Activated naive CD4-positive, alpha-beta T cell treated with Interleukin-2 at 50 U/mL for 16 hours (primary cell): ENCODE measurements around the gene SLAMF8.

Experiments
- DNase-seq: peaks from one replicate; pipeline ENCODE4 v3.0.0-alpha.2; 2020

SLAMF8 gene

DNA sequence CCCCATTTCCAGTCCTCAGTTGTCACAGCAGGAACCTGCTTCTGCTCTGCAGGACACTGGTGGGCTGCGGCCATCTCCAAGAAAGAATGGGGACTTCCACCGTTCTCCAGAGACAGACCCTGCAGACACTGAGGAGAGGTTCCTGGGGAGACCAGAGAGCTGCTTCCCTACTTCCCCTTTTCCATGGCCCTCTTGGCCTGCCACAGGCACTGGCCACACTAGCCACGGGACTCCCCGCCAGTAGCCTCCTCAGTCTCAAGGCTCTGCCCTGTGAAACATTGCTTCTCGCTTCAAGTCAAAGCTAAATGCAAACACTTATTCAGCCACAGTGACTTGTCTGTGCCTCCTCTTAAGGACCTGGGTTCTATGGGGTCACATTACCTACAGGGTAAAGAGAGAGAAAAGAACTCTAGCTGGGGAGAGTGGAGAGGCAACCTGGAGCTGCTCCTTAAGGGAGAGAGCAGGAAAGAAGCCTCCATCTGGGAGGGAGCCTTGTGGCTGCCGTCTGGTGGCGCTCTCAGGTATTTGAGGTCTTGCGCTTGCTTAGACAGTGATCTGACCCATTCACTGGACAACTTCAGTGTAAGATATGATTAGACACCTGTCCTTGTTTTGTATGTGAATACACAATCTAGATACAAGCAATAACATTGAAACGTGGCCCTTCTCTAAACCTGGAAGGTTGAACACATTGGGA lies 5.4 kb upstream of the SLAMF8 start:
- no peak for DNase-seq

DNA sequence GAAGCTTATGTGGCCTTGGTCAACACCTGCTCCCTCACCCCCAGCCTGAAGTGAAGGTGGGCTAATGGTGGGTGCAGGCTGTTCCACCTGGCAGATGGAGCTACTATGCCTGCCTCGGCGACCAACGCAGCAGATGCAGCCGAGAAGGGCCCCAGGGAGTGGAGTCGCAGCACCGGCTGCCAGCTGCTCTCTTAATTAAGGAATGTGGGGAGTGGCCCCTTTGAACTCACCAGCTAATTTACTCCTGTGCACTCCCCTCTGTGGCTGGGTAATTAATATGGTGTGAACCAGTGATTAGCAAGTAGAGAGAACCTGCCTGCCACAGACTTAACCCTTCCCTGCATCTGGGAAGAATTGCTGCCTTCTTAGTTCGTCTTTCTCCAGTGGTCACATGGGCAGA lies 3.3 kb upstream of the SLAMF8 start:
- no peak for DNase-seq

DNA sequence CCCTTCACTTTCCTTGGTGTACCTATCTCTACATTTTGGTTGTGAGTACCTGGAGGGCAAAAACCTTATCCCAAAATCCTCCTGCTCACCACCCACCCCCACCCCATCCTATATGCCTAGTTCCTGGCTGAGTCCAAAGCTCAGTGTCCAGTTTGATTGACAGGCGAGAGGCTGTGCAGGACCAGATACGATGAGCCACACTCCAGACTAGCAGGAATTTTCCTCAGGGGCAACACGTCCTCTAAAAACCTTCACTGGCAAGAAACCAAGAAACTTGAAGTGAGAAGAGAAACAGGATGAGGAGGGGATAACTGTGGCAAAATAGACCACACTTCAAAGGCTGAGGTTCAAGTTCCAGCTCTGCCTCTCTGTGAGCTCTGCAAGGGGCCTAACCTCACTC lies 1.1 kb upstream of the SLAMF8 start:
- no peak for DNase-seq

DNA sequence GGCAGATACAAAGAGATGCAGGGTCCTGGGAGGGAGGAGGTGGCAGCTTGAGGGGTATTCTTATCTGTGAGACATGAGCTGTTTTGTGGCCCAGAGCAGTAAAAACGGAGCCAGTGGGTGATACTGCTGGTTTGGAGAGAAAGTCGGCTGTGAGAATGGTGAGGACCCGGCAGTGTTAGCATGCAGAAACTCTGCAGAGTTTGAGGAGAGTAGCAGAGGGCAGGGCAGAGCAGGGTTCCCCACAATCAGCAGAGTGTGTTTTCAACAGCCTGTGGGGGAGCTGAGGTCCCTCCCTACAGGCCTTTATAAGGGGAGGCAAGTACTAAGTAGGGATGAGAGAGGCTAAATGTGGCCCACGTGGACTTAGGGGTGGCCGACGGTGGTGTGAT lies 423 bp downstream of the SLAMF8 start:
- no peak for DNase-seq

DNA sequence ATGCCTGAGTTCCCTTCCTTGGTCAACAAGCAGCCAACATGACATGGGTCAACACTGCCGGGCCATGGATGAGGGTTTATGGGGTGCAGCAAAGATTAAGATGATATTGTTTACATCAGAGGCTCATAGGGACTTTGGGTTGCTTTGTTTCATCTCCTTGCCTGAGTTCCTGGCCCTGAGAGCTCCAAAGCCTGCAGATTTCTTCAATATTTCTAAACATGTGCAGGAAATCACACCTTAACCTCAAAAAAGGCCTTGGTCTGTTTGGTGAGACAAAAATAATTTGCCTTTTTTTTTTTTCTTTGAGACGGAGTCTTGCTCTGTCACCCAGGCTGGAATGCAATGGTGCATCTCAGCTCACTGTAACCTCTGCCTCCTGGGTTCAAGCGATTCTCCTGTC lies 876 bp downstream of the SLAMF8 start:
- no peak for DNase-seq

DNA sequence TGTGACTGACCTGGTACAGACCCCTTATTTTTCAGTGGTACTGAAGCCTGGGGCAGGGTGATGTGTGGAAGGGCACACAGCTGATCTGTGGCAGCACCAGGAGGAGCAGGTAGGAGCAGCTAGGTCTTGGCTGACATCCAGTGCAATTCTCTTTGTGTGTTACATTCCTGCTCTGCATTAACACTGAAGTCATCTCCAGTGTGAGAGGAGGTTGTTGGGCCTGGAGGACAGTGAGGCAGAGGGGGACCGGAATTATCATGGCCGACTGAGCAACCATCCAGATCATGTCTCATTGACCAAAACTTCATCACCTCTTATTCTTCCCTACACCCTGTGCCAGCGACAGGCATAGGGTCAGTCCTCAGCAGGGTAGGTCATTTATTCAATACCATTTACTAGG lies 1.5 kb downstream of the SLAMF8 start:
- no peak for DNase-seq

DNA sequence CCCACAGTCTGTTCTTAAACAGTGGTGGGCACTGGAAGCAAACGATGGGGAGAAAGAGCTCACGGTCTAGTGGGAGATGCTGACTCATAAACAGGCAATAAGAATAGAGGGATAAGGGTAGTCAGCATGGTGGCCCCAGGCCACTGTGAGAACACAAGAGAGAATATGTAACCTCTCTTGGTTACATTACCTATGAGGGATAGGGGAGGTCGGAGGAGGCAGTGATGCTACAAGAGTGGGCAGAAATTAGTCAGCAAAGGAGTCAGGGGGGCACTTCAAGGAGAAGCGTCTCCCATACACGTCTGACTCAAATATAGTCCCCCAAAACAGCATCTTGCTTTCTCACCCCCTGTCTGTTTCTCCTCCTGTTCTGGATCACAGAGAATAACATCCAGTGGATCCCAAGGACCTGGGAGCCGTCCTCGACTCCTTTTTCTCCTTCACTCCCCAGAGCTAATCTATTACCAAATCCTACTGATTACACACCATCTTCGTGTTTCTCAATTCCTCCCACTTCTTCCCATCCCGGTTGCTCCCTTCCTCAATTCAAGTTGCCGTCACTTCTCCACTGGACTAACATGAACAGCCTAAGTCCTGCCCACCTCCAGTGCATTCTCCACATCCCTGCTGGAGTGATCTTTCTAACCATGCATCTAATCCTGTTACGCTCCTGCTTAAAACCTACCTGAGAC lies 2.1 kb downstream of the SLAMF8 start:
- DNase-seq, result no peak

DNA sequence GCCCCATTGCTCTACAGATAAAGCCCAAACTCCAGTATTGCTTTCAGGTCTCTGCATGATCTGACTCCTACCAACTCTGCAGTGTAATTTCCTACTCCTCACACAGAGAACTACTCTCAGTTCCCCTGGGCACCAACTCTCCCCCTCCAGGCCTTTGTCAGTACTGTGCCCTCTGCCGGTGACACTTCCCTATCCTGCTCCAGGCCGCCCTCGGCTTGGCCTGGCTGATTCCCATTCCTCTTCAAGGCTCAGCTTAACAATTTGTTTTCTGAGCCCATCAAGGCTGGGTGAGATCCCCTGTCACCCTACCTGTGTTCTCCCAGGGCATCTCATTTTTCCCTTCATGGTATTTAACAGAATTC lies 2.6 kb downstream of the SLAMF8 start:
- no peak for DNase-seq

DNA sequence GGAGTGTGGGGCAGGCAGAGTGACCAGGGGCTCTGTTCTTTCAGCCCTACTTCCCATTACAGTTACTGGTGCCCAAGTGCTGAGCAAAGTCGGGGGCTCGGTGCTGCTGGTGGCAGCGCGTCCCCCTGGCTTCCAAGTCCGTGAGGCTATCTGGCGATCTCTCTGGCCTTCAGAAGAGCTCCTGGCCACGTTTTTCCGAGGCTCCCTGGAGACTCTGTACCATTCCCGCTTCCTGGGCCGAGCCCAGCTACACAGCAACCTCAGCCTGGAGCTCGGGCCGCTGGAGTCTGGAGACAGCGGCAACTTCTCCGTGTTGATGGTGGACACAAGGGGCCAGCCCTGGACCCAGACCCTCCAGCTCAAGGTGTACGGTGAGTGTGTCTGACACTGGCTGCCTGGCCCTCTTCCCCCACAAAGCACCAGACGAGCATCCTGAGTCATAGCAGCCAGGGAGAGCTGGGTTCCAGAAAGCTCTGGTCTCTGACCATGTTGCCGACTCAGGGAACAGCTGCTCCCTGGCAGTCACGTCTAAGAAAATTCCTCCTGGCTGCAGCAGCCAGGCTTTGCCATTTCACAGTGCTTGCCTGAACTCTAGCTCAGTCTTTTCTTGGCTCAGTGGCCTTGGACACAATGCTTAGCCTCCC lies 3.3 kb downstream of the SLAMF8 start:
- DNase-seq, result no peak

DNA sequence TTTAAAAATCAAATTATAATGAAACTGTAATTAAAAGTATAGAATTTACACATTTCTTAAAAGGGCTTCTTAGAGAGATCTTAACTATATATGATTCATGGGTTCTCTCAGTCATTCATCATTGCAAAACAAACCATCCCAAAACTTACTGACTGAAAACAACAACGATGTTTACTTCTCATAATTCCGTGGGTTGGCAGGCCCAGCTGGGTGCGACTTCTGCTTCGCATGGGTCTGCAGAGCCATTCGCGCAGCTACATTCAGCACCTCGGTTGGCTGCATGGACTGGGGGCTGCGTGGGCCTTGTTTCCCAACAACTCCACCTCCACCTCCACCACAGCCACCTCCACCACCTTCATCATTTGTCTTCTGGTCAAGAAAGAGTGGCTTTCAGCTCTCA lies 4.0 kb downstream of the SLAMF8 start:
- no peak for DNase-seq

DNA sequence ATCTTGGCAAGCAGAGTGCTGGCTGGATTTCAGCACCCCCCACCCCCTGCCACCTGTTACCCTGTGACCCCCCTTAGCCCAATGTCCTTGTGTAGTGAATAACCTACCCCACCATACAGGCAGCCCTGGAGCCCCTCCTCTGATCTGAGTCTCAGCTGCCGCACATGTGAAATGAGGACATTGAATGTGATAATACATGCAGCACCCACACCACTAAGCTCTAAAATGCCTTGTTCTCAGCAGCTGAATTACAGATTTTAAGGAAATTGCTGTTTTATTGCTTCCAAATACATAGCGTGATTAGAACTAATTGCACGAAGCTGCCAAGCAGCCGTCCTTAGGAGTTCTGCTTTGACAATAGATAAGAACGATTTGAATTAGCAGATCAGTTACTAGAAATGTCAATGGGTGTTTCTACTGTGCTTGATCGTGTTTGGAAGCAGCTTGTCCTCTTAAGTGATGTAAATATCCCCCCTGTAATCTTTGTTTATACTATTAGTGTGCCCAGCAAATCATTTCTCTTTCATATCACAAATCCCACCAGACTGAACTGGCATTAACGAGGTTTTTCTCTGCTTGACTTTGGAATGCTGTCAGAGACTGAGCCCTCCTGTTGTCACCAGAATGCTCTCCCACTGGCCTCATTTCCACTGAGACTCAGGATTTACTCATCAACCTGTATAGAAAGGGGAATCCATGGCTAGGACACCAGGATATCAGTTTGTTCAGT lies 4.9 kb downstream of the SLAMF8 start:
- DNase-seq, result no peak

DNA sequence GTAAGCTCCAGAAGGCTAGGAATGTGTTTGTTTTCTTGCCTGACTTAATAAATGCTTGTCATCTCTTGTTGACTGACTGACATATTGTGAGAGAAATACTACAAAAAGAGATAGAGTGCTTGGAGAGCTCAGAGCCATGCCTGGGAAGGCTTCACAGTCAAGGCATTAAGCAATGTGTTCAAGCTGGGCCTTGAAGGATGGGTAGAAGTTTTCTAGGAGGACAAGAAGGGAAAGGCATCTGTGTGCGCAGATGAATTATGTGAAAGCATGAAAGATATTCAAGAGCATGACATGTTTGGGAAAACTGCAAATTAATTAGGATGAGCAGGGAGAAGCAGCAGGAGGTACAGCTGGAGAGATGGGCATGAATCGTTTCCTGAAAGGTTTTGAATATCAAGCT lies 5.6 kb downstream of the SLAMF8 start:
- no peak for DNase-seq

DNA sequence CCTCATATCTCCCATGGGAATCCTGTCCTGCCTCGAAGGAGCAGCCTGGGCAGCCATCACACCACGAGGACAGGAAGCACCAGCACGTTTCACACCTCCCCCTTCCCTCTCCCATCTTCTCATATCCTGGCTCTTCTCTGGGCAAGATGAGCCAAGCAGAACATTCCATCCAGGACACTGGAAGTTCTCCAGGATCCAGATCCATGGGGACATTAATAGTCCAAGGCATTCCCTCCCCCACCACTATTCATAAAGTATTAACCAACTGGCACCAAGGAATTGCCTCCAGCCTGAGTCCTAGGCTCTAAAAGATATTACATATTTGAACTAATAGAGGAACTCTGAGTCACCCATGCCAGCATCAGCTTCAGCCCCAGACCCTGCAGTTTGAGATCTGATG lies 8.7 kb downstream of the SLAMF8 start:
- no peak for DNase-seq

DNA sequence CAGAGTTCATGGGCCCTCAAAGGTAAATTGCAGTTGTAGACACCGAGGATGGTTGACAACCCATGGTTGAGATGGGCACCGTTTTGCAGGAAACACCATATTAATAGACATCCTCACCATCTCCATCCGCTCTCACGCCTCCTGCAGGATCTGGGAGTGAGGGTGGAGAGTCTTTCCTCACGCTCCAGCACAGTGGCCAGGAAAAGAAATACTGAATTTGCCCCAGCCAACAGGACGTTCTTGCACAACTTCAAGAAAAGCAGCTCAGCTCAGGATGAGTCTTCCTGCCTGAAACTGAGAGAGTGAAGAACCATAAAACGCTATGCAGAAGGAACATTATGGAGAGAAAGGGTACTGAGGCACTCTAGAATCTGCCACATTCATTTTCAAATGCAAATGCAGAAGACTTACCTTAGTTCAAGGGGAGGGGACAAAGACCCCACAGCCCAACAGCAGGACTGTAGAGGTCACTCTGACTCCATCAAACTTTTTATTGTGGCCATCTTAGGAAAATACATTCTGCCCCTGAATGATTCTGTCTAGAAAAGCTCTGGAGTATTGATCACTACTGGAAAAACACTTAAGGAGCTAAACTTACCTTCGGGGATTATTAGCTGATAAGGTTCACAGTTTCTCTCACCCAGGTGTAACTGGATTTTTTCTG lies 9.3 kb downstream of the SLAMF8 start:
- no peak for DNase-seq

DNA sequence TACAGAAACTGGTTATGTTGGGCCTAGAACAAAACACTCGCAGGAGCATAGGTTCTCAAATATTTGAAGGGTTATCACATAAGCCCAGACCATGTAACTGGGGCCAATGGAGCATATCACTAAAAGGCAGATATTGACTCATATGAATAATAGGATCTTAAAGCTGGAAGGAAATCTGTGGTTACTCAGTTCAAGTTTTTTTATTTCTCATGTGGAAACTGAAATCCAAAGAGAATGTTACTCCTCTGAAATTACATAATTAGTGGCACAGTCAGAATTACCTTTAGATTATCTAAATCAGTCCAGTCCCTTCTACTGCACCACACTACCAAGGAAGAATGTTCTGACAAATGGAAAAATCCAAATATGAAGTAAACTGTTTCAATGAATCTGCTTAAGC lies 12.0 kb downstream of the SLAMF8 start:
- no peak for DNase-seq

DNA sequence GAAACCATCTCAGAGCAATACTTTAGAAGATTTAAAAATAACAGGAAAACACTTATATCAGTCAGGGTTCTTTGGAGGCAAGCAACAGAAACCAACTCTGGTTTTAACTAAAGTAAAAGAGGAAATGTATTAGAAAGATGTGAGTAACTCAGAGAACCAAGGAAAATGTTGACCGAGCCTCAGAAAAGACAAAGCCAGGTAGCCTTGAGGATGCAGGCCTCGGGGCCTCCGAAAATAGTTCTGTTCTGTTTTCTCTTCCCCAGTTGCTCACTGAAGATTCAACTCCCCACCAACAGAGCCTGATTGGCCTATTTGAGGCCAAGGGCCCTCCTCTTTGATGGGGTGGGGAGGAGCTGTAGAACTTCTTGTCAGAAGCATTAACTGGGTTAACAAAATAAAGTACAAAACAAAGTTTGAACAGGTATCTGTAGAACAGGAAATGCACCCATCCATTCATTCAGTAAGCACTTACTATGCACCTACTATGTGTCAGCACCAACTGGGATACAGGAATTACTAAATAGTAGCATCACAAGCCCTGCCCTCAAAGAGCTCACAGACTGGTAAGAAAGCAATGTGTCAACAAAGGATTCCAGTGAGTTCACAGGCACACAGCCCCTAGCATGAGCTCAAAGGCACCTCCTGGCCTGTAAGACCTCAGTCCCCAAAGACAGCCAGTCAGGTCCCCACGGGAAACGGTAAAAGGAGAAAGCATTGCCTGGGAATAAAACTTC lies 12.6 kb downstream of the SLAMF8 start:
- DNase-seq, result no peak

DNA sequence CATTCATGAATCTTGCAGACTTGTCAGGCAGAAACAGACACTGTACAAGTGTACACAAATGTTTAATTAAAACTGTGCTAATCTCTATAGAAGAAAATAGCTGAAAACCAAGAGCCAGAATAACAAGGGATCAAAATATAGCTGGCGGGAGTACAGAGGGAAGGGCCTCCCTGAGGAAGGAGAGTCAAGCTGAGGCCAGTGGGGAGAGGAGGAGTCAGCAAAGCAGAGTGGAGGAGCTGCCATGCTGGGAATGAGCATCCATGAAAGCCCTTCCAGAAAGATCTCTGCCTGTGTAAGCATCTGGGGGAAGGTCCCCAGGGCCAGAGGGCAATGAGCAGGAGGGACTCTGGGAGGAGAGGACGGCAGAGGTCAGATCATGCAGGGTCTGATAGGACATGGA lies 15.1 kb downstream of the SLAMF8 start:
- DNase-seq, result no peak

DNA sequence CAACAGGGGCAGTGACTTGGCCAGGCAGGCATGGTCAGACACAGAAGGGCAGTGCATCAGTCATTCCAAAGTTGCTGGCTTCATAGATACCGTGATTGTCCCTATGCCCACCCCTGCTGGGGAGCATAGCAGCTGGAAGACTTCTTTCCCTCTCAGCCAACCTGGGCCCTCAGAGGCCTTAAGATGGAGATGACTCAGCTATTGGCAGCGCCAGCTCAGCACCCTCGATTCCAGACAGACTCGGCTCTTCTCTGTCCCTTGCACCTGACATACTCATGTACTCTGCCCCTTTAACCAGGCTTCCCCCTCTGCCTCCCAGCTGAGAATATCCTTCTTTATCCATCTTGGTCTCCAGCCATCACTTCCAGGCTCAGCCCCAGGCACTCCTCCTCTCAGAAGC lies 16.8 kb downstream of the SLAMF8 start:
- DNase-seq, result no peak

DNA sequence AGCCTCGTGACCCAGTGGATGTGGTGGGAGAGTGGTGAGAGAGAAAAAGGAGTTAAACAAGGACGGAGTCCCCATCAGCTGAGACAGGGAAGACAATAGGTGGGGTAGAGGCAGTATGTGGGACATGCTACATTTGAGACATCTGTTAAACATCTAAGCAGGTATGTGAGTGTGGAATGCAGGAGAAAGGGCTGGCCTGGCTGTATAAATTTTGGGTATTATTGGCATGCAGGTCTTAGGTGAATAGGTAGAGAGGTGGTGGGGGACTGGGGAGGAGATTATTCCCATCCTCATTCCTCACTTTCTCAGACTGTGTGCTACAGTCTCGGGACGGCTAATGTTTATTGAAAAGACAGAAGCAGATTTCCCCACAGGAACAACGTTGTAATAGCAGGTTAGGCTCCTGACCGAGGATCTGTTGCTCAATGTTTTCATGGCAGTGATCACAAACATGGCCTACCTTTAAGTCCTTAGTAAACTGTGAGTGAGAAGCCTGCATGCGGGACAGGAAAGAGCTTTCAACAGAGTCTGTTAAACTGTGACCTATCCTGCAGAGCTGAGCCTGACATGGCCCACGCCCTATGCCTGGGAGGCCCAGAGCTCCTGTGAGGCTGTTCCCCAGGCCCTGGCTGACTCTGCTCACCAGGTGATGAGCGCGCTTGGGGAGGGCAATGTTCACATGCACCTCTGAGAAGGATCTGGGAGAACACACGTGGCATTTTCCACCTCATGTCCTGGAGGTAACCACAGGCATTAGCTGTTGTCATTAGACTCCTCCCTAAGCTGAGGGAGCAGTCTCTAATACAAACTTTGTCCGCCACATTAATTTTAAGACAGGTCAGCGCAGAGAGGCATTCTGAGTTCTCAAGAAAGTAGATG lies 19.3 kb downstream of the SLAMF8 start:
- DNase-seq, result no peak

DNA sequence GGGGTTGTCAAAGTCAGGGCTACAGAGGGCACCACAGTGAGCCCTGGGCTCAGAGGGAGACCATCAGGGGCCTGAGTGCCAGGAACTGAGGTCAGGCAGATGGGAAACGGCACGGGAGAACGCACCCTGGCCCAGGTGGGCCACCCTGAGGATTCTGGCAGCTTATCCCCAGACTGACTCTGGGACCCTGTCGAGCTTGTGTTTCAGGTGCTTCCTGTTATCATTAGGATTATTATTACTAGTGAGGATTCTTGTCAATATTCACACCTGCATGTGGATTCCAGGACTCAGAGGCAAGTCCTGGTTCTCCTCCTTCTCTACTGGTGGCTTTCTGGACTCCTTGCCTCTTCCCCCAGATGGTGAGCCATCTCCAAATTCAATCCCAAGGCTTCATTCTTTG lies 20.6 kb downstream of the SLAMF8 start:
- DNase-seq, result no peak

DNA sequence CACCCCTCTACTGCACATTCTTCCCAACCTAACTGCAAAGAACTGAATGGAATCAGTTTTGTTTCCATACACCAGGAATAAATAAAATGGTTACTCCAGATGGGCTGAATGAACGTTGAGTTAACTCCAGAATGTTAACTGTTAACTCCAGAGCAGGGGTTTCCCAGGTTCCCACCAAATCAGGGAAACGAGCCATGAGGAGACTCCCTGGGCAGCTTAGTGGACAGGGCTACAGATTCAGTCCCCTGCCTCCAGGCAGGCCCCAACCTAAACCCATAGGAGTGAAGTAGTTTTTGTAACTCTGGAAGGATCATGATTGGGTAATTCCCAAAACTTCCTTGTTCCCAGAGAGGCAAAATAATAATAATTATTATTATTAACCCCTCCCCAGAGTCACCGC lies 21.7 kb downstream of the SLAMF8 start:
- DNase-seq, result no peak
